Measurements from ENCODE around the gene RAB38. TPM values are rescaled to one million over a fixed set of nuclear protein-coding genes. Genes with fewer than 3 reads are reported as not detected.

RAB38 gene
- total and polyA plus RNA-seq, 10 of the 15 experiments (the other 5 are each of a cell fraction or from before 2014, with no cell fraction given) = 8.4 to 30.5 (median 11.7) TPM

DNA sequence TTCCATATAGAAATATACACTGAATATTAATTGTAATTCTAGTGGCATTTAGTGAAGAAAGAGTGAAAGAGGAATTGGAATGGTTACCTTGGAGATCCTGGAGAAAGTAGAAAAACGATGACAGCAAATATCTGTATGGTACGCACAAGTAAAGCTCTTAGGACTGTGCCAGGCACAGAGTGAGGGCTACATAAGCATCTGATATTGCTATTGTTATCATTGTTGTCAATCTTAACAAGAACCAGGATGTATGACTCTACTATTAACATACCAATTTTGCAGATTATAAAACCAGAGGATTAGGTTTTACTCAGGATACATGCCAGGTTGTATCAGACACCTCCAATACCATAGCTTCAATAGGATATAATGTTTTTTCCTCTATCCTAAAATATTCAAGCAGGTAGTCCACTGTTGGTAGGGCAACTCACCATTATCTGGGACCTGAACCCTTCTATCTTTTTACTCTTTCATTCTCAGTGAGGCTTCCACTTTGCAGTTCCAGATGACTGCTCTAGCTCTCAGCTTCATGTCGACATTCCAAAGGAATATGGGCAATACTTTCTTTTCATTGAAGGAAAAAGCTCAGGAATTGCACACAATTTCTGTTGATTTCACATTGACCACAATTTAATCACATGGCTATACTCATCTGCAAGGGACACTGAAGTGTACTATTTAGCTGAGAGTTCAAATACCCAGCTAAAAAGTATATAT, 73.2 kb downstream of the RAB38 start:
- in situ Hi-C loops (cut with MboI) = loop anchor here (5.0 kb wide), 1 partner anchor 440 kb away; no protein-coding TSS in a partner anchor
- WGBS (ENCODE audit: insufficient coverage, insufficient replicate concordance, low lambda C conversion rate, missing lambda C conversion rate) = 36% methylated on average over 3 of the region's 3 CpGs
- Histone ChIP-seq H2AFZ (ENCODE audit: control insufficient read depth, low read depth, low read length) (no peak overlapping the region), H3K4me2 (ENCODE audit: control insufficient read depth, insufficient read depth) (no peak overlapping the region), H3K9ac (ENCODE audit: control insufficient read depth, insufficient read depth, low read length) (no peak overlapping the region), H3K36me3 (ENCODE audit: control insufficient read depth in 2 of 2, insufficient read depth in 2 of 2, low read length in 1 of 2) (no peaks in the 10 kb centered on the region), H3K4me1 (ENCODE audit: control insufficient read depth, insufficient read depth, low read length) (peaks cover 3% of the 10 kb centered on the region), H3K4me3 (no peak overlapping the region), H4K20me1 (ENCODE audit: control insufficient read depth, insufficient read depth) (no peaks in the 10 kb centered on the region), H3K79me2 (ENCODE audit: control insufficient read depth, insufficient read depth, low read length) (no peaks in the 10 kb centered on the region), H3K27me3 (replicated peaks in 1 of 2; ENCODE audit: control insufficient read depth in 2 of 2, insufficient read depth in 2 of 2, low read length in 1 of 2) (no peaks in the 10 kb centered on the region; a peak in 1 of 4 replicates), H3K27ac (ENCODE audit: control insufficient read depth, insufficient read depth) (no peak overlapping the region), H3K9me3 (replicated peaks; ENCODE audit: control insufficient read depth, insufficient read depth, low read length) (no peaks in the 10 kb centered on the region)
- intact Hi-C loops (cut with micrococcal nuclease; ENCODE audit: unreplicated experiment) = loop anchor here (5.0 kb wide), 4 partner anchors 130 to 785 kb away; partner anchors contain the start of gene CTSC
- ChIA-PET CTCF (interaction anchor here (0.6 to 2.2 kb wide), 11 partner anchors 75 to 495 kb away, joined by 3 to 13 read pairs (median 3); partner anchors contain the start of gene CTSC), SMC1A (ENCODE audit: uncharacterized antibody, unreplicated experiment) (interaction anchor here (0.8 to 1.3 kb wide), 4 partner anchors 16 to 380 kb away, joined by 3 read pairs; partner anchors contain the start of gene RAB38), RAD21 (ENCODE audit: unreplicated experiment) (no interaction called here), POLR2A (no interaction called here)
- TF ChIP-seq WRNIP1 (IDR thresholded peaks at IDR 0.05; ENCODE audit: borderline replicate concordance, low read depth, low read length) = no peak
- TF ChIP-seq, protein P1, sequence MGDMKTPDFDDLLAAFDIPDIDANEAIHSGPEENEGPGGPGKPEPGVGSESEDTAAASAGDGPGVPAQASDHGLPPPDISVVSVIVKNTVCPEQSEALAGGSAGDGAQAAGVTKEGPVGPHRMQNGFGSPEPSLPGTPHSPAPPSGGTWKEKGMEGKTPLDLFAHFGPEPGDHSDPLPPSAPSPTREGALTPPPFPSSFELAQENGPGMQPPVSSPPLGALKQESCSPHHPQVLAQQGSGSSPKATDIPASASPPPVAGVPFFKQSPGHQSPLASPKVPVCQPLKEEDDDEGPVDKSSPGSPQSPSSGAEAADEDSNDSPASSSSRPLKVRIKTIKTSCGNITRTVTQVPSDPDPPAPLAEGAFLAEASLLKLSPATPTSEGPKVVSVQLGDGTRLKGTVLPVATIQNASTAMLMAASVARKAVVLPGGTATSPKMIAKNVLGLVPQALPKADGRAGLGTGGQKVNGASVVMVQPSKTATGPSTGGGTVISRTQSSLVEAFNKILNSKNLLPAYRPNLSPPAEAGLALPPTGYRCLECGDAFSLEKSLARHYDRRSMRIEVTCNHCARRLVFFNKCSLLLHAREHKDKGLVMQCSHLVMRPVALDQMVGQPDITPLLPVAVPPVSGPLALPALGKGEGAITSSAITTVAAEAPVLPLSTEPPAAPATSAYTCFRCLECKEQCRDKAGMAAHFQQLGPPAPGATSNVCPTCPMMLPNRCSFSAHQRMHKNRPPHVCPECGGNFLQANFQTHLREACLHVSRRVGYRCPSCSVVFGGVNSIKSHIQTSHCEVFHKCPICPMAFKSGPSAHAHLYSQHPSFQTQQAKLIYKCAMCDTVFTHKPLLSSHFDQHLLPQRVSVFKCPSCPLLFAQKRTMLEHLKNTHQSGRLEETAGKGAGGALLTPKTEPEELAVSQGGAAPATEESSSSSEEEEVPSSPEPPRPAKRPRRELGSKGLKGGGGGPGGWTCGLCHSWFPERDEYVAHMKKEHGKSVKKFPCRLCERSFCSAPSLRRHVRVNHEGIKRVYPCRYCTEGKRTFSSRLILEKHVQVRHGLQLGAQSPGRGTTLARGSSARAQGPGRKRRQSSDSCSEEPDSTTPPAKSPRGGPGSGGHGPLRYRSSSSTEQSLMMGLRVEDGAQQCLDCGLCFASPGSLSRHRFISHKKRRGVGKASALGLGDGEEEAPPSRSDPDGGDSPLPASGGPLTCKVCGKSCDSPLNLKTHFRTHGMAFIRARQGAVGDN (IDR thresholded peaks at IDR 0.05) = no peak
- no peak for TF ChIP-seq MYB (IDR thresholded peaks at IDR 0.05; ENCODE audit: borderline replicate concordance, low read depth, low read length)
- TF ChIP-seq CREM (IDR thresholded peaks at IDR 0.05; ENCODE audit: low read depth) = no peak
- TF ChIP-seq SMC3 (IDR thresholded peaks at IDR 0.05; ENCODE audit: borderline replicate concordance, low read length) = no peak
- no peak for TF ChIP-seq TBL1XR1 (IDR thresholded peaks at IDR 0.05; ENCODE audit: low read depth, low read length)
- TF ChIP-seq CHD2 (IDR thresholded peaks at IDR 0.05; ENCODE audit: borderline replicate concordance, low read depth, low read length) = no peak
- TF ChIP-seq MTA2 (IDR thresholded peaks at IDR 0.05; ENCODE audit: low read depth) = no peak
- TF ChIP-seq BRCA1 (IDR thresholded peaks at IDR 0.05; ENCODE audit: low read depth, low read length) = no peak
- TF ChIP-seq, protein P2, sequence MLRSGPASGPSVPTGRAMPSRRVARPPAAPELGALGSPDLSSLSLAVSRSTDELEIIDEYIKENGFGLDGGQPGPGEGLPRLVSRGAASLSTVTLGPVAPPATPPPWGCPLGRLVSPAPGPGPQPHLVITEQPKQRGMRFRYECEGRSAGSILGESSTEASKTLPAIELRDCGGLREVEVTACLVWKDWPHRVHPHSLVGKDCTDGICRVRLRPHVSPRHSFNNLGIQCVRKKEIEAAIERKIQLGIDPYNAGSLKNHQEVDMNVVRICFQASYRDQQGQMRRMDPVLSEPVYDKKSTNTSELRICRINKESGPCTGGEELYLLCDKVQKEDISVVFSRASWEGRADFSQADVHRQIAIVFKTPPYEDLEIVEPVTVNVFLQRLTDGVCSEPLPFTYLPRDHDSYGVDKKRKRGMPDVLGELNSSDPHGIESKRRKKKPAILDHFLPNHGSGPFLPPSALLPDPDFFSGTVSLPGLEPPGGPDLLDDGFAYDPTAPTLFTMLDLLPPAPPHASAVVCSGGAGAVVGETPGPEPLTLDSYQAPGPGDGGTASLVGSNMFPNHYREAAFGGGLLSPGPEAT (IDR thresholded peaks at IDR 0.05; ENCODE audit: low read depth) = no peak
- FAIRE-seq (no peak), ATAC-seq (no peak), DNase-seq (ENCODE audit: low read depth, low spot score) (no peak)
- no TSS peak for BruUV-seq (replicated peaks)
